HG03442 (cell line): Measurements from ENCODE around the gene MRPL47.

ENCODE experiments used
- ATAC-seq: cut with Tn5 transposase; IDR thresholded peaks from one replicate; pipeline ENCODE4 v1.9.1; 2021; ENCODE audit warnings: mild to moderate bottlenecking, moderate library complexity; ENCODE audit not compliant: unreplicated experiment

Gene MRPL47

DNA sequence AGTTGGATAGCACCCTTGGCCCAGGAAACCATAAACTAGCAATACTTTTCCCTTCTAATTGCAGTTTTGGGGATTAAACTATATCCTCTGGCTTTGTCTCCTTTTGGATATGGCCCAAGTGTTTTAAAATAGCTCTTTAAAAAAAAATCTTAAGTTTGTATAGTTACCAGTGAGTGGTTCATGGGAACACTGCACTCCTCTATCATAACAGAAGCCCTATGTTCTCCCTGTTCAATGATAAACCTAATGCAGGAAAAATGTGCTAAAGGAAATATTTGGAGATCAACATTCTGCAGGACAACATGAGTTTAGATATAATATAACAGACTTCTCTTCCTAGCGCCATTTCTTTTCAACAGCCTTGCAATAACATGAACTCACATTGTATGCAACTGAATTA, 13.1 kb downstream of the MRPL47 start:
- ATAC-seq, result no peak

DNA sequence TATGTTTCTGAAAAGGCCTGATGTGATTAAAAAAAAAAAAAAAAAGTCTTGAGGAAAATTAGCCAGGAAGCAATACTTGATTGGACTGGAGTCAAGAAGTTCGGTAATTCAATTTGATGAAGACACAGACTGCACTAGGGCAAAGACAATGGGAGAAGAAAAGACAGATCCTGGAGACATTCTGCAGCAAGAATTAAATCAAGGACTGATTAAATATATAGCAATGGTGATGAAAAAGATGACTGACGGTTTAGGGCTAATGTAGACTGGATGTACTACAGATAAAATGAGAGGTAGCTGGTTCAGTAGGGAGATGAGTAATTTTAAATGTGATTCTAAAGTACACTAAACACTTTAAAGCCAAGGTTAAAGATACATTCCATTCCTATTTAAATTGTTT, 13.8 kb downstream of the MRPL47 start:
- no peak for ATAC-seq

DNA sequence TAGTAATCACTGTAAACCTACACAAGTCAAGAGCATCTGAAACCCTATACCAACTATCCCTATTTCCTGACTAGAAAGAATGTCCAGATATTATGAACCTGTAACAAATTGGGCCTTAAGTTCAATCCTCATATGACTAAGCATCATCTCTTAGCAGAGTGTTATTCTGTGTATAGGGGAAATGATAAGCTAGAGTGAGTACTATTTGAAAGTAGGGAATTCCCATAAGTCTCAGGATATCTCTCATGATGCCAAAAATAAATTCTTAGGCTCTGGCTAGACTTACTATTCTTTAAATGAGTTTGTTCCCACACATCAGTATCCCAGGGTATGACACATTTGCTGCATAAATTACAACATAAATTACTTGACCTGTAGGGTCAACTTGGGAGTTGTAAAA, 15.3 kb downstream of the MRPL47 start:
- ATAC-seq, result peak; percentile 68

DNA sequence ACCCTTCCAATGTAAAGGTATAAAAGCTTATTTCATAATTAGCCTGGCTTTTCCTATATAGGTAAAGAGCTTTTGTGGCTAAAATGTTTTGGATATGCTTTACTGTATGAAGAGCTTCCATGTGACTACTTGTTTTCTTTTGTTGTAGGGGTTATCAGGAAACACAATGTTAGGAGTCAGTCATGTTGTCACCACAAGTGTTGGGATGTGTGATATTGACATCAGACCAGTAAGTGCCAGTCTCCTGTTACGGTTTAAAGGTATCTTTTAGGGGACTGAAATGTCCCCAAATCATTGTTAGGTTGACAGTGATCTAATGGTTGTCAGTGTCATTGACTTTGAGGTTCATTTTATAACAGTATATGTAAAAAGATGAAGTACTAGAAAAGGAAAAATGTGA, 23.4 kb downstream of the MRPL47 start:
- no peak for ATAC-seq

DNA sequence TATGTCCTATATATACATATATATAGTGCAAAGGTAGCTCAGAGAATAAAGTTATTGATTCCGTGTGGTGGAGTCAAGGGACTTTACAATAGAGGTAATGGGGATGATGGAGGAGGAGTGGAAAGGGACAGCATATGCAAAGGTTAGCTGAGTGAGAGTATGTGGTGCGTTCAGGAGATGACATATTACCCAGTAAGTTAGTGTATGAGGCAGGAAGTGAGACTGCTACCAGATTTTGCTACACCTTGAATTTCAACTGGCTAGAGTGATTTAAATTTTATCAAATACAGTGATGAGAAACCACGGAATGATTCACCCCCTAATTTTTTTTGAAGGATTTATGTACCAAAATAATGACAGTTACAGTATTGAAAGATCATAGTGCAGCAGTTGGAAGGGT, 38.9 kb downstream of the MRPL47 start:
- no peak for ATAC-seq

DNA sequence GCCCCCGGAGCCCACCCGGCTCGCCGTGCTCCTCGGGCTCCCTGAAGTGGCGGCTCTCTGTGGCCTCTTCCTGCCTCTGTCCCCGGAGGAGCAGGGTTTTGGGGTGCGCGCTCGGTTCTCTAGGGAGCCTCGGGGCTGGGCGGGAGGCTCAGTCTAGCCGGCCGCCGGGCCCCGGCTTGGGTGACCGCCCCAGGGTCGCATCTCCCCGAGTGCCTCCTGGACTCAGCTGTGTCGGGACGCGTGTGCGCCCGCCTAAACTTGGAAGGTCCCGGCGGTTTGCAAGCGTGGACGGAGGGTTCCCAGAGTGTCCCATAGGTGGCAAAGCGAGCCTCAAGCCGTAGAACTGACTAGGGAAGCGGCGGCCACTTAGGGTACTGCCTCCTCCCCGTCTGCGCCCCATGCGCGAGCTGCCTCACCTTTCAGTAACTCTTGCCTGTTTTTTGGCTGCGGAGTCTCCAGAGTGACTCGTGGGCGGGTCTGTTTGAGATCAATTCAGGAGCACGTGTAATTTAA, 41.1 kb downstream of the MRPL47 start:
- ATAC-seq, result peak; percentile 43

DNA sequence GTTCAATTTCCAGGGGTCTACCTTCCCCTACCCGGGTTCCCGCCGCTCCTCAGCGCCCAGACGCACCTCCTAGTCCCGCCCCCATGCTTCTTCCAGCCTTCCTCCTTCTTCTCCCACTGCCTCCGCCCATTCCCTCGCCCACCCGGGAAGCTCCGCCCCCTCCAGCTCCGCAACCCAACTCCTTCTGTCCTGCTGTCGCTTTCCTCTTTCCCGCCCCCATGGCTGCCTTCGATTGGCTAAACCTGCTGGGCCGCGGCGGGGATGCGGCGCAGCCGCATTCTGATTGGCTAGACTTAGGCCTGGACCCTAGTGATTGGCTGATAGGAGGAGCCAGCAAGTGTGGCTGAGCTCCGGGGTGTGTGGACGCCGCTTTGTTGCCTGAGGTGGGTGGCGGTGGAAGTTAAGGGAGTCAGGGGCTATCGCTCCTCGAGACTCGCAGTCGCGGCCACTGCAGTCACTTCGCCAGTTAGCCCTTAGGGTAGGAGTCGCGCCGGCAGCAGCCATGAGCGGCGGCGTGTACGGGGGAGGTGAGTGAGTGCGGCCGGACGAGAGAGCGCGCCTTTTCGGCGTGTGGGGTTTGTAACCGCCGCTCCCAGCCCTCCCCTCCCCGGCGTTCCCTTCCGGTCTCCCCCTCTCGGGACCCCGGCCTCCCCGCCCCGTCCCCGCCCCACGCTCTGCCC, 41.7 kb downstream of the MRPL47 start, which contains the start of gene ACTL6A:
TSS of gene ACTL6A (plus strand) at position 336 of the 680 bp plus-strand sequence. CDS start at position 503, 167 bp downstream.
- ATAC-seq, result peak; percentile 96

DNA sequence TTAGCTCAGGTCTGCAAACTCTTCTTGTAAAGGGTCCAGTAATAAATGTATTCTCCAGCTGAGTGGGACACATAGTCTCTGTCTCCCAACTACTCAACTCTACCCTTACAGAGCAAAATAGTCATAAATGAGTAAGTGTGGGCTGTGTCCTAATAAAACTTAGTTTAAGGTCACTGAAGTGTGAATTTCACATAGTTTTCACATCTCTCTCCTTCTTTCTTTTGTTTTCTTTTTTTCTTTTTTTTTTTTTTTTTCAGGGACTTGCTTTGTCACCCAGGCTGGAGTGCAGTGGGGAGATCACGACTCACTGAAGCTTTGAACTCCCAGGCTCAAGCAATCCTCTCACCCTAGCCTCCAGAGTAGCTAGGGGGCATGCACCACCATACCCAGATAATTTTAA, 43.6 kb downstream of the MRPL47 start:
- ATAC-seq, result no peak

DNA sequence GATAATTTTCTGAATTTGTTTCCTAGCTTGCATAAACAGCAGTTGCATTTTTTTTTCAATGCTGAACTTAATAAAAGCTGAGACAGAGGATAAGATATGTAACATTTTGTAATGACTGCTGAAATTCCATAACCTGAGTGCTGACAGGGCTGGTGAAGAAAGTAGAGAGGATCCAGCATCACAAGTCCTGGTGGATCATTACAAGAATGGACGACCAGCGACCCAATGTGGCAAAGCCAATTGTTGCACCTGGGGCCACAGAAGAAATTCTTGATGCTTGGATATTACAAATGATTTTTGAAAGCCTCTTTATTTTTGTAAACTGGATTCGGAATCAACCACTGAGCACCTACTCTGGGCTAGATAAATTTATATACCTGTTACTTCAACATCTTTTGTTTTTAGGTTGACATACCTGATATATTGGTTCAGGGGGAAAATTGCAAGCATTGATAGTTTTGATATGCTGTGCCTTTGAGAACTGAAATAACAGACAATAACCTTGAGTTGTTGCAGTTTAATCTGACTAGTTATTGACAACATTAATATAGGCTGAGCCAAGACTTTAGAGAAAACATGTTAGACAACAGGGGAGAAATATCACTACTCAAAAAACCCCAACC, 45.6 kb downstream of the MRPL47 start:
- no peak for ATAC-seq

DNA sequence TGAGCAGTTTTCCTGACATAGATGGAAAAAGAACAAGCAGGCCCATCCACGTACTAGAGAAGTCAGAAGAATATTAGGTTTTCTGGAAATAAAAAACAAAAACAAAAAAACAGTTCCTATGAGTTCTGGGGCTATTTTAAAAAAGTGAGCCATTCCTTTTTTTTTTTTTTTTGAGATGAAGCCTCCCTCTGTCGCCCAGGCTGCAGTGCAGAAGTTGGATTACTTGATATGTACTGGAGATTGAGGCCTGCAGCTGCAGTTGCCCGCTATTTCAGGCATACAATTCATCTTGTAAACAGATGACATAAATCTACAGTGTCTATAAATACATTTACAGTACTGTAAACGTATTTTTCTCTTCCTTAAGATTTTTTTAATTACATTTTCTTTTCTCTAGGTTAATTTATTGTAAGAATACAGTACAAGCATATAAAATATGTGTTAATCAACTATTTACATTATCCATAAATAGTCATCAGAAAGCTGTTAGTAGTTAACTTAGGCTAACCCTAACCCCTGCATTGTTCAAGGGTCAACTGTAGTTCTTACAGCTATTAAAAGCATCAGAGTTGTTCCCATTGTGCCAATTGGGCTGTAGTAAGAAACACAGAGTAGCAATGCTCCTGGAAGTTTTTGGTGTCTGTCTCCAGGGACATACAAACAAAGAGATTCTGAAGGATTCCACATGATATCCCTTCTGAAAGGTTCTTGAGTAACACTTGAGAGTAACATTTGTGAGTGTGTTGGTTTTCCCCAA, 52.9 kb downstream of the MRPL47 start:
- ATAC-seq, result no peak

DNA sequence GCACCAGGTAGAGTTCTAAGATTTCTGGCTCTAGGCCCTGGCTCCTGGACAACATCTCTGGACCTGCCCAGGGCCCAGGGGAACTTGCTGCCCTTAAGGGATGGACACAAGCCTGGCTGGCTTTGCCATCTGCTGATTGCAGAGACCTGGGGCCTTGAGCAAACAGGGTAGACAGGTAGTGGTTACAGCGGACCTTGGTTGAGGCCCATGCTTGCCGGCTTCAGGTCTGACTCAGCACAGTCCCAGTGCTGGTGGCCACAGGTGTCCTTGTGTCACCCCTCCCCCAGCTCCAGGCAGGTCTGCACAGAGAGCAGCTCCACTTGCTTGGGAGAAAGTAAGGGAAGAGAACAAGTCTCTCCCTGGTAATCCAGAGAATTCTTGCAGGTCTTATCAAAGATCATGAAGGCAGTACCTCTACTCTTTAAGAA, 57.6 kb downstream of the MRPL47 start:
- peak; percentile 43 for ATAC-seq

DNA sequence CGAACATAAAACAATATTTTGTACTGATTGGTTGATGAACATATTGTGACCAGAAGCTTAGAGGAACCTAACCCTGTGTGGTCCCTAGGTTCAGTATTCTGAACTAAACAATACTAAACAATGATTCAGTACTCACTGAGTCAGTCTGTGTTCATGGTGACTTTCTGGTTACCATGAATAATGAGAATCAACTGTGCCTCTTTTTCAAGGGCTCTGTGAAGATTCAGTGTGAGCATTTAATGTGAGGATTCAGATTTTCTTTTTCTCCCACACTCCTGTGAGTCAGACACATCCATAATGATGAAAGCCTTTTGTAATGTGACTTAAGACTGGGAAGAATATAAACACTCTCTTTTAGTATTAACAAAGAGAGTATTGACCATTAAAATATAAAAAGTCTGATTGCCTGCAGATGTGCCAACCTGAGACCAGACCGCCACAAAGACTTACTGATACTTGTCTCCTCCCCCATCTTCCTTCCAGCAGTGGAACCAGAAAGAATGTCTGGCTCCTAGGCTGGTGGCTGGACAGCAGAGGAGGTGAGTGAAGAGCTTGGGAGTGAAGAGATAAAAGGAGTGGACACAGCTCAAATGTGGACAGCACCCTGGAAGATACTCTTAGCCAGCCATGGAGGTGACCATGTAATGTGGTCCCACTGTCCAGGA, 59.3 kb downstream of the MRPL47 start:
- no peak for ATAC-seq

DNA sequence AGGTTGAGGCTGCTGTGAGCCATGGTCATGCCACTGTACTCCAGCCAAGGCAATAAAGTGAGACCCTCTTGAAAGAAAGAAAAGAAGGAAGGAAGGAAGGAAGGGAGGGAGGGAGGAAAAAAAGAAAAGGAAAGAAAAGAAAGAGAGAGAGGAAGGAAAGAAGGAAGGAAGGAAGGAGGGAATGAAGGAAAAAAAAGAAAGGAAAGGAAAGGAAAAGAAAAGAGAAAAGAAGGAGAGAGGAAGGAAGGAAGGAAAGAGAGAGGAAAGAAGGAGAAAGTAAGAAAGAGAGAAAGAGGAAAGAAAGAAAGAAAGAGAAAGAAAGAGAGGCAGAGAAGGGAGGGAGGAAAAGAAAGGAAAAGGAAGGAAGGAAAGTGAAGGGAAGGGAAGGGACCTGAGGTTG, 62.1 kb downstream of the MRPL47 start:
- ATAC-seq, result no peak

DNA sequence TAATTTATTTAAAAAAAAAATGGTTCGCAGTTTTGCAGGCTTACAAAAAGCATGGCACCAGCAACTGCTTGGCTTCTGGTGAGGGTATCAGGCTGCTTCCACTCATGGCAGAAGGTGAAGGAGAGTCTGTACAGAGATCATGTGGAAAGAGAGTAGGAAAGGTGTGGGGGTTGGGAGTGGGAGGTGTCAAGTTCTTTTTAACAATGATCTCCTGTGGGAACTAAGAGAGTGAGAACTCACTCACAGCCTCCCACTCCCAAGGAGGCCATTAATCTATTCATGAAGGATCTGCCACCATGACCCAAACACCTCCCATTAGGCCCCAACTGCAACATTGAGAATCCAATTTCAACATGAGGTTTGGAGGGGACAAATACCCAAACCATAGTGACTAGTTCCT, 62.8 kb downstream of the MRPL47 start:
- no peak for ATAC-seq

DNA sequence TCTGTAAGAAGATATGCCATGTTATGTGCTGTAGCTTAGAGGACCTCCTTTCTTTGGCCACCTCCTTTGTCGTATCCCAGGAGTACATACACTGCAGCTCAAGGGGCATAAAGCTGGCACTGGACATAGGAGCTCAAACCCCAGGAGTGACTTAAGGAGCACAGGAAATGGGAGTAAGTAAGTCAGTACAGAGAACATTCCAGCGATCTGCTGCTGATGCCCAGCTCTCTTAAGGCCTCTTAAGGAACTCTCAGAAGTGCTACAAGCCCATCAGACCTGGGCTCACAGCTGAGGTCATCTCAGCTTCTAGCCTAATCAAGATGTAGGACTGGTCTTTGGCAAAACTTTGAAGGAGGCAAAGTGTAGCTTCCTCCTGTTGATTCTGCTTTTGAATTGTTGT, 63.3 kb downstream of the MRPL47 start:
- no peak for ATAC-seq
